DOHH2 (cell line): ENCODE results near the gene ANKRD55.
"Not testable (repeated sequence)": the region's sequence is repeated elsewhere in the genome, so short reads cannot be mapped to it uniquely, and the experiment has no call there.

Source experiments
- H3F3A ChIP-seq: fragments of 200-600 bp; sonication (generic), shearing (Covaris generic); 2 replicates; pipeline ENCODE4 v1.6.0; 2016; ENCODE audit warnings: antibody characterized with exemption, mild to moderate bottlenecking; ENCODE audit not compliant: control insufficient read depth, insufficient read depth
- H3K27ac ChIP-seq: fragments of 200-600 bp; sonication (generic); 2 replicates; pipeline ENCODE4 v1.5.1; 2014; ENCODE audit warnings: low read depth, mild to moderate bottlenecking, low read length, moderate library complexity
- H3K27me3 ChIP-seq: fragments of 200-600 bp; sonication (generic); 2 replicates; pipeline ENCODE4 v1.6.1; 2014; ENCODE audit warnings: mild to moderate bottlenecking, low read length, mixed read lengths; ENCODE audit not compliant: control insufficient read depth
- H3K36me3 ChIP-seq: fragments of 200-600 bp; sonication (generic); 2 replicates; pipeline ENCODE4 v1.6.1; 2014; ENCODE audit warnings: mild to moderate bottlenecking, low read length, moderate library complexity, mixed read lengths; ENCODE audit not compliant: control insufficient read depth
- H3K4me1 ChIP-seq: fragments of 200-600 bp; sonication (generic); 2 replicates; pipeline ENCODE4 v1.6.1; 2014; ENCODE audit warnings: mild to moderate bottlenecking, low read length, mixed read lengths; ENCODE audit not compliant: control insufficient read depth
- H3K4me2 ChIP-seq: fragments of 200-600 bp; sonication (generic); 2 replicates; pipeline ENCODE4 v1.6.0; 2014; ENCODE audit warnings: mild to moderate bottlenecking, low read length, moderate library complexity
- H3K4me3 ChIP-seq: fragments of 200-600 bp; sonication (generic); 2 replicates; pipeline ENCODE4 v1.5.1; 2014; ENCODE audit warnings: mild to moderate bottlenecking, low read length, mixed read lengths
- H3K79me2 ChIP-seq: fragments of 200-600 bp; sonication (generic); 2 replicates; pipeline ENCODE4 v1.6.1; 2014; ENCODE audit warnings: mild to moderate bottlenecking, low read length, mixed read lengths; ENCODE audit not compliant: control insufficient read depth
- H3K9me2 ChIP-seq: fragments of 200-600 bp; sonication (generic); replicated peaks from 2 replicates; pipeline ENCODE4 v1.6.1; 2014; ENCODE audit warnings: mild to moderate bottlenecking, low read length, mixed read lengths; ENCODE audit not compliant: control insufficient read depth
- H3K9me3 ChIP-seq: fragments of 200-600 bp; sonication (generic); 2 replicates; pipeline ENCODE4 v1.6.1; 2014; ENCODE audit warnings: antibody characterized with exemption, low read length, mixed read lengths; ENCODE audit not compliant: control insufficient read depth, insufficient read depth
- H4K20me1 ChIP-seq: fragments of 200-600 bp; sonication (generic); 2 replicates; pipeline ENCODE4 v1.6.0; 2014; ENCODE audit warnings: low read depth, mild to moderate bottlenecking, antibody characterized with exemption, low read length, moderate library complexity; ENCODE audit not compliant: control insufficient read depth, insufficient read depth
- EZH2phosphoT487 ChIP-seq: fragments of 200-600 bp; sonication (generic); IDR thresholded peaks from 2 replicates; pipeline ENCODE4 v1.6.1; 2017; ENCODE audit warnings: borderline replicate concordance, mild to moderate bottlenecking, antibody characterized with exemption, low read length, moderate library complexity, mixed read lengths
- TF ChIP-seq, protein P1 (sequence below): fragments of 200-600 bp; sonication (generic); IDR thresholded peaks from one replicate; pipeline ENCODE4 v1.5.1; 2014; ENCODE audit warnings: antibody characterized with exemption, mild to moderate bottlenecking, low read depth, low read length; ENCODE audit not compliant: poor library complexity, severe bottlenecking

The ANKRD55 gene

DNA sequence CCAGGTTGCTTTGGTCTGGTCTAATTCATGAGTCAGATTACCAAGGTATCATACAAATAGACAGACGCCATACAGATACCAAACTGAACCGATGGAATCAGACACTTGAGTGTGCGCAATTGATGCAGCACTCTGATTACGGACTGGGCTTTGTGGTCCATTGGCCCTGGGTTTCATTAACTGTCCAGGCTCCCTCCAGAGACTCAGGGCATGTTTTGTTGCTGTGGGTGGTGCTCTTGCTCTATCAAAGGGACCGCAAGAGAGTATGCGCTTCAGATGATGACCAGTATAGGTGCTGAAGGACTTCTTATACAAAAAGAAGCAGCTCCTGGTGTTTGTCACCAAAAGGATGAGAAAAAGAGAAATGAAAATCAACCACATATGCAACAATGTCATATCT is 36.9 kb upstream of the ANKRD55 start:
- Histone ChIP-seq H3K4me2 (no peak overlapping the region), H3K79me2 (no peaks in the 10 kb centered on the region), H3F3A (no peaks in the 10 kb centered on the region), H3K4me3 (no peak overlapping the region), H3K9me3 (no peaks in the 10 kb centered on the region), H3K4me1 (peaks cover 8% of the 10 kb centered on the region; the same call in 1 of the 2 replicates), H3K27me3 (no peaks in the 10 kb centered on the region), H4K20me1 (no peaks in the 10 kb centered on the region), H3K9me2 (no peaks in the 10 kb centered on the region), H3K27ac (no peak overlapping the region), H3K36me3 (no peaks in the 10 kb centered on the region)
- TF ChIP-seq EZH2phosphoT487 = no peak
- TF ChIP-seq, protein P1, sequence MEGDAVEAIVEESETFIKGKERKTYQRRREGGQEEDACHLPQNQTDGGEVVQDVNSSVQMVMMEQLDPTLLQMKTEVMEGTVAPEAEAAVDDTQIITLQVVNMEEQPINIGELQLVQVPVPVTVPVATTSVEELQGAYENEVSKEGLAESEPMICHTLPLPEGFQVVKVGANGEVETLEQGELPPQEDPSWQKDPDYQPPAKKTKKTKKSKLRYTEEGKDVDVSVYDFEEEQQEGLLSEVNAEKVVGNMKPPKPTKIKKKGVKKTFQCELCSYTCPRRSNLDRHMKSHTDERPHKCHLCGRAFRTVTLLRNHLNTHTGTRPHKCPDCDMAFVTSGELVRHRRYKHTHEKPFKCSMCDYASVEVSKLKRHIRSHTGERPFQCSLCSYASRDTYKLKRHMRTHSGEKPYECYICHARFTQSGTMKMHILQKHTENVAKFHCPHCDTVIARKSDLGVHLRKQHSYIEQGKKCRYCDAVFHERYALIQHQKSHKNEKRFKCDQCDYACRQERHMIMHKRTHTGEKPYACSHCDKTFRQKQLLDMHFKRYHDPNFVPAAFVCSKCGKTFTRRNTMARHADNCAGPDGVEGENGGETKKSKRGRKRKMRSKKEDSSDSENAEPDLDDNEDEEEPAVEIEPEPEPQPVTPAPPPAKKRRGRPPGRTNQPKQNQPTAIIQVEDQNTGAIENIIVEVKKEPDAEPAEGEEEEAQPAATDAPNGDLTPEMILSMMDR = no peak

DNA sequence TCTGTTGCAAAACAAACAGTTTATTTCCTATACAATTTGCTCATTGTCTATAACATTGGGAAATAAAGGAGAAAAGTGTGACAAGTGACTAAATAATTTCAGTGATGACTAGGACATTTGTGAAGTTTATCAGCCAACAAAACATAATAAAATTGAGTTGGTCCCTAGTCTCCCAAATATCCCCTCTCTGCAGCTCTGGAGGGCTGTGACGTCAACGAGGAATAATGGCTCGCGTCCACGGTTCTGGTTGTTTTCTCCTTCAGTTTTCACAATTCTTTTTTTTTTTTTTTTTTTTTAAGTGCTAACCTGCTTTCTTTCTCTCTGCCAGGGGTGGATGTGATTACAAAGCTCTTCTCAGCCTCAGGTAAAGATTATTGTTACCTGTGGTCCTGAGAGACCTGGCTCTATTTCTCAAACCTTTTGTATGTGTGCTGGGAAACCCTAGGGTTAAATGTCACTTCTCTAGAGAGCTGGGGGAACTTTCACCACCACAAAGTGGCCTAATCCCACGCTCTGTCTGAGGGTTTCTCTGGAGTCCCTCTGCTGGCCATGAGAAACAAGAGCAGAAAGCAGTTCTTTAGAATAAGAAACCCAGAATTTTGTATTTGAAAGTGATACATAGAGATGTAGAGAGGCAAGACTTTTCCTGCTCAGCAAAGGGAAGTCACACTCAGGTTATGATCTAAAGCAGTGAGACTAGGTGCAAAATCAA is 36.2 kb upstream of the ANKRD55 start:
- H3K27me3 ChIP-seq = no peaks in the 10 kb centered on the region
- no peak overlapping the region for H3K4me2 ChIP-seq

DNA sequence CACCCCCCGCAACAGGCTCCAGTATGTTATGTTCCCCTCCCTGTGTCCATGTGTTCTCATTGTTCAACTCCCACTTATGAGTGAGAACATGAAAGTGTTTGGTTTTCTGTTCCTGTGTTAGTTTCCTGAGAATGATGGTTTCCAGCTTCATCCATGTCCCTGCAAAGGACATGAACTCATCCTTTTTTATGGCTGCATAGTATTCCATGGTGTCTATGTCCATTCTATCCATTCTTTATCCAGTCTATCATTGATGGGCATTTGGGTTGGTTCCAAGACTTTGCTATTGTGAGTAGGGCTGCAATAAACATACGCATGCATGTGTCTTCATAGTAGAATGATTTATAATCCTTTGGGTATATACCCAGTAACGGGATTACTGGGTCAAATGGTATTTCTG is 35.6 kb upstream of the ANKRD55 start:
- not testable (repeated sequence) for H4K20me1 ChIP-seq, H3K9me3 ChIP-seq, H3K9me2 ChIP-seq, H3F3A ChIP-seq, H3K27me3 ChIP-seq, H3K4me2 ChIP-seq, H3K4me3 ChIP-seq, H3K79me2 ChIP-seq, H3K4me1 ChIP-seq, H3K27ac ChIP-seq, H3K36me3 ChIP-seq

More for the DNA sequence above, 36.2 kb upstream of the ANKRD55 start:
- peaks cover 8% of the 10 kb centered on the region; the same call in 1 of the 2 replicates for H3K4me1 ChIP-seq
- H3K27ac ChIP-seq = no peak overlapping the region
- no peaks in the 10 kb centered on the region for H3K9me3 ChIP-seq
- H4K20me1 ChIP-seq = no peaks in the 10 kb centered on the region
- TF ChIP-seq EZH2phosphoT487 = no peak
- TF ChIP-seq, protein P1 = no peak
- no peak overlapping the region for H3K4me3 ChIP-seq
- H3K9me2 ChIP-seq = no peaks in the 10 kb centered on the region
- no peaks in the 10 kb centered on the region for H3F3A ChIP-seq
- no peaks in the 10 kb centered on the region for H3K36me3 ChIP-seq
- no peaks in the 10 kb centered on the region for H3K79me2 ChIP-seq

DNA sequence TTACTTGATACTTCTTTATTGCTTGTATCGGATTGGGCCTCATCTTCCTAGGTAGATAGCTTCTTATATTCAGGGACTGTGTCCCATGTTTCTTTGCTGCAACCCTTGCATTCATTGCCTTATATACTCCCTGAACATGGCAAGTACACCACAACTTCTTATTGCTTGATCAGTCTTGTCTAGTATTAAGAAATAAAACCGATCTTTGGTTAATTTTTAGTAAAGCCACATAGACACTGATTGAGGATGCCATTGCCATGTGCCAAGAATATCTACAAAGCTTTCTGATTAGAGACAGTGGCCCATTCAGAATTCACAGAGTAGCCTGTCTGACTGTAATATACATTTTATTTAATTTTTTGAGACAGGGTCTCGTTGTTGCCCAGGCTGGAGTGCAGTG is 34.7 kb upstream of the ANKRD55 start:
- Histone ChIP-seq H3K27ac (no peak overlapping the region), H3K9me2 (no peaks in the 10 kb centered on the region), H3F3A (no peaks in the 10 kb centered on the region), H3K4me3 (no peak overlapping the region), H3K79me2 (no peaks in the 10 kb centered on the region), H3K4me1 (peaks cover 8% of the 10 kb centered on the region; the same call in 1 of the 2 replicates), H4K20me1 (no peaks in the 10 kb centered on the region), H3K27me3 (no peaks in the 10 kb centered on the region), H3K36me3 (no peaks in the 10 kb centered on the region), H3K9me3 (no peaks in the 10 kb centered on the region), H3K4me2 (no peak overlapping the region)
- TF ChIP-seq, protein P1 = no peak
- no peak for TF ChIP-seq EZH2phosphoT487
